OCI-LY1 (cell line): Measurements from ENCODE around the gene LRMDA.

Experiments used
- H2AFZ ChIP-seq: fragments of 200-600 bp; sonication (generic), shearing (Covaris generic); 2 replicates; pipeline ENCODE4 v1.6.0; 2014; ENCODE audit warnings: antibody characterized with exemption, mild to moderate bottlenecking, low read length
- H3F3A ChIP-seq: fragments of 200-600 bp; sonication (generic), shearing (Covaris generic); 2 replicates; pipeline ENCODE4 v1.6.0; 2014; ENCODE audit warnings: mild to moderate bottlenecking, antibody characterized with exemption, low read length, moderate library complexity; ENCODE audit not compliant: insufficient read depth
- H3K27ac ChIP-seq: fragments of 200-600 bp; sonication (generic); 2 replicates; pipeline ENCODE4 v1.5.1; 2014; ENCODE audit warnings: low read length, mixed run types, mild to moderate bottlenecking, low read depth; ENCODE audit not compliant: poor library complexity, severe bottlenecking
- H3K27me3 ChIP-seq: fragments of 200-600 bp; sonication (generic); 2 replicates; pipeline ENCODE4 v1.6.0; 2014; ENCODE audit warnings: antibody characterized with exemption, mild to moderate bottlenecking, low read length, moderate library complexity; ENCODE audit not compliant: insufficient read depth
- H3K36me3 ChIP-seq: fragments of 200-600 bp; sonication (generic); 2 replicates; pipeline ENCODE4 v1.6.1; 2014; ENCODE audit warnings: mild to moderate bottlenecking, antibody characterized with exemption, low read length, moderate library complexity, mixed read lengths; ENCODE audit not compliant: insufficient read depth
- H3K4me1 ChIP-seq: fragments of 200-600 bp; sonication (generic); 2 replicates; pipeline ENCODE4 v1.5.1; 2014; ENCODE audit warnings: mild to moderate bottlenecking, low read length, moderate library complexity; ENCODE audit not compliant: insufficient read depth, severe bottlenecking
- H3K4me2 ChIP-seq: fragments of 200-600 bp; sonication (generic), shearing (Covaris generic); 2 replicates; pipeline ENCODE4 v1.6.1; 2014; ENCODE audit warnings: low read length
- H3K4me3 ChIP-seq: fragments of 200-600 bp; sonication (generic); 2 replicates; pipeline ENCODE4 v1.5.1; 2014; ENCODE audit warnings: low read length, low read depth, mild to moderate bottlenecking, mixed read lengths; ENCODE audit not compliant: poor library complexity, severe bottlenecking
- H3K79me2 ChIP-seq: fragments of 200-600 bp; shearing (Covaris generic); 2 replicates; pipeline ENCODE4 v1.6.1; 2016; ENCODE audit warnings: mixed run types, low read length, mixed read lengths; ENCODE audit not compliant: insufficient read depth
- H3K9ac ChIP-seq: fragments of 200-600 bp; sonication (generic), shearing (Covaris generic); 2 replicates; pipeline ENCODE4 v1.6.1; 2014; ENCODE audit warnings: mild to moderate bottlenecking, low read length, mixed read lengths
- H3K9me2 ChIP-seq: fragments of 200-600 bp; sonication (generic), shearing (Covaris generic); 2 replicates; pipeline ENCODE4 v1.6.1; 2014; ENCODE audit warnings: low read depth, mild to moderate bottlenecking, low read length, mixed read lengths
- H3K9me3 ChIP-seq: fragments of 200-600 bp; shearing (Covaris generic); 2 replicates; pipeline ENCODE4 v1.6.1; 2014; ENCODE audit warnings: low read length, mixed read lengths
- H4K20me1 ChIP-seq: fragments of 200-600 bp; sonication (generic), shearing (Covaris generic); 2 replicates; pipeline ENCODE4 v1.6.0; 2016; ENCODE audit warnings: mild to moderate bottlenecking, low read length; ENCODE audit not compliant: insufficient read depth
- CTCF ChIP-seq: fragments of 200-600 bp; sonication (generic), shearing (Covaris generic); IDR thresholded peaks from 2 replicates; pipeline ENCODE4 v1.5.1; 2017; ENCODE audit warnings: mild to moderate bottlenecking, antibody characterized with exemption, low read length, moderate library complexity, mixed read lengths
- EZH2 ChIP-seq: fragments of 200-600 bp; sonication (generic), shearing (Covaris generic); IDR thresholded peaks from 2 replicates; pipeline ENCODE4 v1.8.0; 2017; ENCODE audit warnings: borderline replicate concordance, mixed run types, mild to moderate bottlenecking, antibody characterized with exemption, low read length, moderate library complexity, mixed read lengths

LRMDA gene

GRCh38 chr10:76287856-76288255 is 856.4 kb downstream of the LRMDA start:
- no peaks in the 10 kb centered on the region for H3K79me2 ChIP-seq
- H3K4me1 ChIP-seq, result no peaks in the 10 kb centered on the region
- H4K20me1 ChIP-seq, result no peaks in the 10 kb centered on the region
- no peak overlapping the region for H3K9ac ChIP-seq
- H3K27me3 ChIP-seq, result no peaks in the 10 kb centered on the region
- no peaks in the 10 kb centered on the region for H3K9me2 ChIP-seq
- no peaks in the 10 kb centered on the region for H3F3A ChIP-seq
- H3K27ac ChIP-seq, result no peak overlapping the region
- no peak for TF ChIP-seq EZH2
- H3K4me2 ChIP-seq, result no peak overlapping the region
- no peaks in the 10 kb centered on the region for H3K9me3 ChIP-seq
- H3K36me3 ChIP-seq, result no peaks in the 10 kb centered on the region
- H2AFZ ChIP-seq, result no peak overlapping the region
- H3K4me3 ChIP-seq, result no peak overlapping the region

GRCh38 chr10:76291175-76291574 is 859.8 kb downstream of the LRMDA start:
- H3K36me3 ChIP-seq, result no peaks in the 10 kb centered on the region
- no peak overlapping the region for H3K4me3 ChIP-seq
- no peaks in the 10 kb centered on the region for H3K79me2 ChIP-seq
- no peaks in the 10 kb centered on the region for H3K27me3 ChIP-seq
- no peak overlapping the region for H2AFZ ChIP-seq
- H3K4me2 ChIP-seq, result no peak overlapping the region
- no peaks in the 10 kb centered on the region for H3F3A ChIP-seq
- H3K27ac ChIP-seq, result no peak overlapping the region
- H3K9ac ChIP-seq, result no peak overlapping the region
- no peaks in the 10 kb centered on the region for H3K4me1 ChIP-seq
- TF ChIP-seq CTCF, result no peak
- H3K9me3 ChIP-seq, result no peaks in the 10 kb centered on the region
- H3K9me2 ChIP-seq, result no peaks in the 10 kb centered on the region
- H4K20me1 ChIP-seq, result no peaks in the 10 kb centered on the region

GRCh38 chr10:76291885-76292284 is 860.5 kb downstream of the LRMDA start:
- Histone ChIP-seq H3K27me3 (no peaks in the 10 kb centered on the region), H3K79me2 (no peaks in the 10 kb centered on the region), H3F3A (no peaks in the 10 kb centered on the region), H3K9me3 (no peaks in the 10 kb centered on the region), H3K9ac (no peak overlapping the region), H3K4me1 (no peaks in the 10 kb centered on the region), H3K4me3 (no peak overlapping the region), H4K20me1 (no peaks in the 10 kb centered on the region), H3K27ac (no peak overlapping the region), H2AFZ (no peak overlapping the region), H3K9me2 (no peaks in the 10 kb centered on the region), H3K4me2 (no peak overlapping the region), H3K36me3 (no peaks in the 10 kb centered on the region)
- TF ChIP-seq EZH2, result no peak
- TF ChIP-seq CTCF, result no peak

GRCh38 chr10:76296957-76297356 is 865.5 kb downstream of the LRMDA start:
- Histone ChIP-seq H3K9ac (no peak overlapping the region), H3K79me2 (no peaks in the 10 kb centered on the region), H3K9me3 (no peaks in the 10 kb centered on the region), H3K4me3 (no peak overlapping the region), H3K9me2 (no peaks in the 10 kb centered on the region), H4K20me1 (no peaks in the 10 kb centered on the region), H2AFZ (no peak overlapping the region), H3K4me2 (no peak overlapping the region), H3K27ac (no peak overlapping the region), H3K4me1 (no peaks in the 10 kb centered on the region), H3F3A (no peaks in the 10 kb centered on the region), H3K36me3 (no peaks in the 10 kb centered on the region), H3K27me3 (no peaks in the 10 kb centered on the region)
- no peak for TF ChIP-seq EZH2
- TF ChIP-seq CTCF, result no peak
